GM18507 (cell line): ENCODE results near the gene FOSL2.

Experiments used
- DNase-seq: peaks from one replicate; pipeline ENCODE4 v3.0.0; 2011; ENCODE audit warnings: low read depth; ENCODE audit not compliant: insufficient read length; ENCODE audit errors: extremely low spot score
- FAIRE-seq: peaks from 2 replicates; lab custom pipeline; 2011; peaks lifted over from hg19 to GRCh38; lab: Jason Lieb, UNC

FOSL2 gene

DNA sequence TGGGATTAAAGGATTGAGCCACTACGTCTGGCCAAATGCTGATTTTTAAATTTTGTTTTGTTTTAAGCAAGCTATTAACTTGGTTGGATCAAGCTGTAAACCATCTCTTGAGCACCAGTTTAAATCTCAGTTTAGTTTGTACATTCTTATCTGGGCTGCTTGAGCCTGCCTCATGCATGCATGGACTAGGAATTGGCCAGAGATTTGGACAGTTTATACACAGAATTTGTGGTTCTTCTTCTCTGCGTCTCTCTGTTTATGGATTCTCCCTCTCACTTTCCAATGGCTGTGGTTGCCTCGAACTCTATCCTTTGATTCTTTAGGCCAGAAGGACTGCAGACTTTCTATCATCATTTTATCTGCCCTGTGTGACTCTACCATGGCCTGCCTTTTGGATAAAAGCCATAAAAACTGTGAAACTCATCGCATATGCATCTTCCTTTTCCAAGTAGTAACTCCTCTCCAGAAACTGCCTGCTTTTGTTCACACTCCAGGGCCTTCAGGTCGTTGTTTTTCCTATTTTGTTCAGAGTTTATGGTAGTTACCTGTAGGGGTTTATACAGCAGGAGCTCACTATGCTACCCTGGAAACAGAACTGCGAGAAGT, 70.7 kb downstream of the FOSL2 start:
- FAIRE-seq = no peak
- no peak for DNase-seq

DNA sequence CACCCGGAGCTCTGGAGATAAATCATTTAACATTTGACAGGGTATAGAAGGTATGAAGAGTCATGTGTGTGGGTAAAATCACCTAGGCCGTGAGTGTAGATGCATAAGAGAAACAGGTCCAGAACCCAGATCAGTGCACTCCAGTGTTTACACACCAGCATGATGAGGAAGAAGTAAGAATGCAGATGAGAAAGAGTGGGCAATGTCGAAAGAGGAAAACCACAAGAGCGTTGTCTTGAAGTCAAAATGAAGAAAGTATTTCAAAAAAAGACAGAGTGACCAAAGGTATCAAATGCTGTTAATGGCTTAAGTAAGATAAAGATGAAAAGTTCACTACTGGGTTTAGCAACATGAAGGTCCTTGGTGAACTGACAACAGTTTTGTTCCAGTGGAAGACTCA, 71.2 kb downstream of the FOSL2 start:
- DNase-seq = no peak
- no peak for FAIRE-seq

DNA sequence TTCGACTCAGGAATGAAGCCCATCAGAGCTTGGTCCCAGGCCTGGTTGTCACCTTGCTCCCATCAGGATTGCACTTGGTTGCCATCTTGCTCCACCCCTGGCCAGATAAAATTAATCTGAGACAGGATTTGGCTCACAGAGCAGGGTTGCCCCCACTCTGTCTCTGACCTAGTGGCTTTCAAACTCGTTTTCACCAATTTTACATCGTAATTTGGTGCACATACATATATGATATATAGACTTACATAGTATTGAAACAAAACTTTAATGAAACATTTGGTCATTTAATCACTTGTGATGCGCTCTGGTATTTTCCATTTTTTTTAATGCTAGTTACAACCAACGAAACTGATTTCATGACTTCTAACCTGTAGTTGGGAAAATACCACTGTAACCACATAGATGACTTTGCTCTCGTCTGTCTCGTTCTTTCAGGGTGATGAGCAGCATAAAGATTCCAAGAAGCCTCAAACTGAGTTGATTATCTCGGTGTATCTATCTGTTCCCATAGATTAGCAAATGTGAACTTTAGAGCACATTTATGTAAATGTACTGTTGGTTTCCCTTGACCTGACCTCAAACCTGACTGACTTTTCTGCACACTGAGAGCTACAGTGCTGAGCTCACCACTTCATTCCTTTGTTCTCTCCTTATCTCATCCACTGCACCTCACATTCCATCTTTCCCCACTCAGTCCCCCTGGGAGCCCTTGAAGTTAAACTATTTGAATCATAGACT, 72.7 kb downstream of the FOSL2 start:
- DNase-seq (no peak), FAIRE-seq (no peak)
